T1000 (cell line): ENCODE results near the gene CHKB.
"Not testable (repeated sequence)": the region's sequence is repeated elsewhere in the genome, so short reads cannot be mapped to it uniquely, and the experiment has no call there.

Experiments
- DNase-seq: peaks from one replicate; lab custom pipeline; 2025; ENCODE audit warnings: mixed read lengths; lab: John Stamatoyannopoulos, UW

Gene CHKB, protein sequence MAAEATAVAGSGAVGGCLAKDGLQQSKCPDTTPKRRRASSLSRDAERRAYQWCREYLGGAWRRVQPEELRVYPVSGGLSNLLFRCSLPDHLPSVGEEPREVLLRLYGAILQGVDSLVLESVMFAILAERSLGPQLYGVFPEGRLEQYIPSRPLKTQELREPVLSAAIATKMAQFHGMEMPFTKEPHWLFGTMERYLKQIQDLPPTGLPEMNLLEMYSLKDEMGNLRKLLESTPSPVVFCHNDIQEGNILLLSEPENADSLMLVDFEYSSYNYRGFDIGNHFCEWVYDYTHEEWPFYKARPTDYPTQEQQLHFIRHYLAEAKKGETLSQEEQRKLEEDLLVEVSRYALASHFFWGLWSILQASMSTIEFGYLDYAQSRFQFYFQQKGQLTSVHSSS

DNA sequence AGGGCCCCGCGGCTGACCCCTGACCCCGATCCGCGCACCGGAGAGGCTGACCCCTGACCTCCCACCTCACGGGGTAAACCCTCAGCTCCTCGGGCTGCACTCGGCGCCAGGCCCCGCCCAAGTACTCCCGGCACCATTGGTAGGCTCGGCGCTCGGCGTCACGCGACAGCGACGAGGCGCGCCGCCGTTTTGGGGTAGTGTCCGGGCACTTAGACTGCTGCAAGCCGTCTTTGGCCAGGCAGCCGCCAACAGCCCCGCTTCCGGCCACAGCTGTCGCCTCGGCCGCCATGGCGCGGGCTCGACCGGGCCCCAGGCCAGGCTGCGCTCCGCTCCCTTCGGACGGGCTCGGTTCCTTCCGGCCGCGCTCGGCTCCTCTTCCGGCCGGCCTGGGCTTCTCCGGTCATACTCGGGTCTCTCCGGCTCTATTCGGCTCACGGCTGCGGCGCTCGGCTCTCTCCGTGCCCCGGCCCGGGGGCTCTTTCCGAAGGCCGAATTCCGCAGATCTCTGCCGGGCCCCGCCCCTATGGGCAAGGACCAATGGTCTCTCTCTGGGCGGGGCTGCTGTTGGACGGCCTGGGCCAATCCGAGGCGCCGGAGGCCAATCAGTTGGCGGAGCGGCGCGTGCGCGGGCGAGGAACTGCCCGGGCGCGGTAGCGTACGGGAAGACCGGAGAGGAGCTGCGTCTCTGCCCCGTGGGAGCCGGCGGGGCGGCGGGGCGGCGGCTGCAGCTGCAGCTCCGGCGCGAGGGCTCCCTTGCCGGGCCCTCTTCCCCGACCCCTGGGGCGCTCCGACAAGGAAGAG is at the start of gene CHKB:
Gene CHKB (minus strand): TSS at position 357 of the 801 bp plus-strand sequence. CDS start 68 bp downstream, at position 289.
- DNase-seq, result peak; percentile 92

DNA sequence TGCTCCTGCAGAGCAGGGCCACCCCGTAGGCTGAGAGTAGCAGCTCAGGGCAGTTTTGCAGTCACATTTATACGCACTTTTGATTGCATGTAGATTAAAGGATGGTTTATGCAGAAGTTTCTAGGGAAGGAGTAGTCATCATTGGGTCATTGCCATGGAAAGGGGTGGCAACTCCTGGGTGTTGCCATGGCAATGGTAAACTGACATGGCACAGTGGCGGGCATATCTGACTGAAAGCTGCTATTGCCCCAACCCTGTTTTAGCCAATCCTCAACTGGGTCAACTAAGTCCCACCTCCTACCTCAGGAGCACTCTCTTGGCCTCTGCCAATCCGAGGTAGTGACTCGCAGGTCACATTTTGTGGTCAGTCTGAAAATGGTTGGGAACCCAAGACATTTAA is 47.7 kb upstream of the CHKB start:
- no peak for DNase-seq

DNA sequence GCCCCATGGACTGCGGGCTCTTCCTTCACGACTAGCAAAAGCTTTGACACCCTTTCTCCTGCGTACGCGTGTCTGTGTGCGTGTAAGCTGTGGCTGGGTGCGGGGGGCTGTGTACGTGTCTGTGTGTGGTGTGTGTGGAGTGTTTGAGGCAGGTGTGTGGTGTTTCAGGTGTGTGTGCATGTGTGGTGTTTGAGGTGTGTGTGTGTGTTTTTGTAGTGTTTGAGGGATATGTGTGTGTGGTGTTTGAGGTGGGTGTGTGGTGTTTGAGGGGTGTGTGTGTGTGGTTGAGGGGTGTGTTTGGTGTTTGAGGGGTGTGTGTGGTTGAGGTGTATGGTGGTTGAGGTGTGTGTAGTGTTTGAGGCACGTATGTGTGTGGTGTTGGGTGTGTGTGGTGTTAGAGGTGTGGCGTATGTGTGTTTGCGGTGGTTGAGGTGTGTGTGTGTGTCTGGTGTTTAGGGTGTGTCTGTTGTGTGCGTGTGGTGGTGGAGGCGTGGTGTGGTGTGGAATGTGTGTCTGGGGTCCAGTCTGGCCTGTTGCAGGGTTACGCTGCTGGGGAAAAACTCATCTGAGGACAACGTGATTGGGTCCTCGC is 46.0 kb upstream of the CHKB start:
- no peak for DNase-seq

DNA sequence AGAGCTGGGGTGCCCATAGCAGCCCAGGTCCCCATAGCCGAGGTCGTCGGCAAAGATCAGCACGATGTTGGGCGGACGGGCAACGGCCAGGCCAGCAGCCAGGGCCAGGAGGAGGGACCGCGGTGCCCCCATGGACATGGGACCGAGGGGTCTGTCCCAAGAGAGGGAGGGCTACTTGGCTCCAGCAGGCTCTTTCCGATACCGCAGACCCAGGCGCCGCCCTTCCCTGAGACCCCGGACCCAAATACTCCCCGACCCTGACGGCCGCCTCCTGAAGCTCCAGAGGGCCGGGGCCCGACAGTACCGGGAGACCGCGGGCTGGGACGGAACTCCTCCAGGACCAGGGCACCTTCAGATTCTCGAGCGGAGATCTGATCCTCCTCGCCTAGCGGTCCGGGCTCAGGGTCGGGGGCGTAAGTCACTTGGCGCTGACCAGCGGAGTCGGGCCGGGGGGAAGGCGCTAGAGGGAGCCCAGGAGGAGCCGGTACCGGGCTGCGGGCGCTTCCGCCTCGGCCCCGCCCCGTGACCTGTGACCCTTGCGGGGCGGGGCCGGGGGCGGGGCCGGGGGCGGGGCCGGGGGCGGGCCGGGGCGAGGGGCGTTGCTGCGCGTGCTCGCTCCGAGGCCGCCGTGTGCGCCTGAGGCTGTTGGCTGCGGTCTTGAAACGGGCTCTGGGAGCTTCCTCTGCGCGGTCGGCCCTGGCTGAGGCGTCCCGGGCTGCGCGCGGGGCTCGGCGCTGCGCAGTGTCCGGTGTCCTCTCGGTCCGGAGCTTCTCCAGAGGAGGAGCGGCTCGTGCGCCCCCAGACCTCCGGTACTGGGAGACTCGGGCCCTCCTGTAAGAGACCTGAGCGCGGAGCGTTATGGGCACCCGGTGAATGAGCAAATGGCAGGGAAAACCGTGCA is 45.2 kb upstream of the CHKB start, which contains the start of gene ARSA:
Gene ARSA (minus strand): TSS at position 511 of the 901 bp plus-strand sequence. CDS start 373 bp downstream, at position 138.
- DNase-seq, result peak; percentile 68

DNA sequence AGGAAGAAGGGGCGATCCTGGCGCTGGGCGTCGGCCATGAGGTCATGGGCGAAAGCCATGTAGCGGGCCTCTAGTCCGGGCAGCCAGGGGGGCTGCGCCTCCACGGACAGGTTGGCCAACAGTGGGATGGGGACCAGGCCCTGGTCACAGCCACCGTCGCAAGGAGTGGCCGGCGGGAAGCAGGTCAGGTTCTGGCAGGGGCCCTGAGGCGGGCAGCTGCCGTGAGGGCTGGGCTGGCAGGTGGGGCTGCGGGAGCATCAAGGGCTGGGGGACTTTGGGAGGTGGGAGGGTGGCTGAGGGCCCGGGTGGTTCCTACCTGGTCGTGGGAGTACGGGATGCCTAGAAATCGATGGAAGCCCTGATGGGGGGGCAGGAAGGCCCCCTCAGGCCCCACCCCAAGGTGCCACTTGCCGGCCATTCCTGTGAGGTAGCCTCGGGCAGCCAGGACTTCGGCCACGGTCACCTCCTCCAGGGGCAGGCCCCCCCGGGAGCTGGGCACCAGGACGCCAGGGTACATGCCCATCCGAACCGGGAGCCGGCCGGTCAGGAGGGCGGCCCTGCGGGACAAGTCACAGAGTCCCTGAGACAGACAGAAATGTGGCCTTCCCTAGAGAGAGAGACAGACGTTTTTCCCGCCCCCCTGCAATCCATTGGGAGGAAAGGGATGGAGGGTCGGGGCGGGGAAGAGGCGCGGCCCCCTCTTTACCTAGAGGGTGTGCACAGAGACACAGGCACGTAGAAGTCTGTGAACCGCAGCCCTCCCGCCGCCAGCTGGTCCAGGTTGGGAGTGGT is 44.4 kb upstream of the CHKB start:
- DNase-seq, result no peak

DNA sequence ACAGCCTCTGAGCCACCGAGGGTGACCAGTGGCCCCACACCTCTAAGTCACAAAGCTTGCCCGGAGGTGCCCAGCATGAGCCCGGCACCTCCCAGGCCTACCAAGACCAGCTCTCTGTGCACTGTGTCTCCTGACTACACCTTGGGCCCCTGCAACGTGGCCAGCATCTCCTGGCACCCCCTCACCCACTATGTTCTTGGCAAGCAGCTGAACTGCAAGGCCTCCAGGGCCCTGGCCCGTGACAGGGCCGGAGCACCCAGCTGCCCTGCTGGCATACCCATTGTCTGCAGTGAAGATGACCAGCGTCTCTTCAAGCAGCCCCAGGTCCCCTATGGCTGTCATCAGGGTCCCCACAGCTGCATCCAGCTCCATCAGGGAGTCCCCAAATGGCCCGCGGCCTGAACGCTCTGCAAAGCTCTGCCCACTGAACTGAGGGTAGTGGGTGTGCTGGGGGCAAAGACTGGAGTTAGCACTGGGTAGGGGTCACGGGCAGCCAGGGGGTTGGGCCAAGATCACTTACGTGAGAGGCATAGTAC is 43.7 kb upstream of the CHKB start:
- DNase-seq, result no peak

DNA sequence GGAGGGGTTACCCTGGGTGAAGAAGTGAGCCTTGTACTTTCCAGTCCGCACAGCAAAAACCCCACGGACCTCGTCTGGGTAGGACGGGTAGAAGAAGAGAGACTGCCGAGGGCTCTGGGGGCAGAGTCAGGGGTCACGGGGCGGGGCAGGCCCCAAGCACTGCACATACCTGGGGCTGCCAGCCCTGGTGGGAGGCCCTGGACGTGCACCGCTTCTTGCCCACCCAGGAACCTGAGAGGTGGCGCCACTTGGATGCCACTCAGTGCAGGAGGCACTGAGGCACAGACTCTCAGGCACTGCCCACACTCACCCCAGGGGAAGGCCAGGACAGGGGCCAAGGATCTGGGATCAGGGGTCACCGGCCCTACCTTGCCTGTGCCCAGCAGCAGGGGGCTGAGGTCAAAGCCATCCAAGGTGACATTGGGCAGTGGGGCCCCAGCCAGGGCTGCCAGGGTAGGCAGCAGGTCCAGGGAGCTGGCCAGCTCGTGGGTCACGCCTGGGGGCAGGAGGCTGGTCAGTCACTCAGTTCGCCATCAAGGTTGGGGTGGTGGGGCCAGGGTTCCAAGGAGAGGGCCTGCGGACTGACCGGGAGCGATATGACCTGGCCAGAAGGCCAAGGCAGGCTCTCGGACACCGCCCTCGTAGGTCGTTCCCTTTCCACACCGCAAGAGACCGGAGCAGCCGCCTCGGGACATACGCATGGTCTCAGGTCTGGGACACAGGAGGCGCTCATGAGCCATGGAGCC is 43.1 kb upstream of the CHKB start:
- DNase-seq, result no peak

DNA sequence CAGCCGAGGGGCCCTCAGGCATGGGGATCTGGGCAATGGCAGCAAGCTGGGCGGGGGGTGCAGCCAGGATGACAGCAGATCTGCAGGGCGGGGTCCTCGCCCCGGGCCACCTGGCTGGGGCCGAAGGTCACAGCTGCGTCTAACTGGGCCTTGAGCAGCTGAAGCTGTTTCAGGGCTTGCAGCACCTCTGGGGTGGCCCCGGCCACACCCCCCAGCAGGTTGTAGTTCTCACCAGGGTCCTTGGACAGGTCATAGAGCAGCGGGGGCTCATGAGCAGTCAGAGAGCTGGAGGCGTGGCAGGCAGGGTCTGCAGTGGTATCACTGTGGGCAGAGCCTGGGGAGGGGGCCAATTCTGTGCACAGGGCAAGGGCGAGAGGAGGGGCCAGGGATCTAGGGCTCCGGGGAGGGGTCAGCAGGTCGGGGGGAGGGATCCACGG is 42.5 kb upstream of the CHKB start:
- no peak for DNase-seq

DNA sequence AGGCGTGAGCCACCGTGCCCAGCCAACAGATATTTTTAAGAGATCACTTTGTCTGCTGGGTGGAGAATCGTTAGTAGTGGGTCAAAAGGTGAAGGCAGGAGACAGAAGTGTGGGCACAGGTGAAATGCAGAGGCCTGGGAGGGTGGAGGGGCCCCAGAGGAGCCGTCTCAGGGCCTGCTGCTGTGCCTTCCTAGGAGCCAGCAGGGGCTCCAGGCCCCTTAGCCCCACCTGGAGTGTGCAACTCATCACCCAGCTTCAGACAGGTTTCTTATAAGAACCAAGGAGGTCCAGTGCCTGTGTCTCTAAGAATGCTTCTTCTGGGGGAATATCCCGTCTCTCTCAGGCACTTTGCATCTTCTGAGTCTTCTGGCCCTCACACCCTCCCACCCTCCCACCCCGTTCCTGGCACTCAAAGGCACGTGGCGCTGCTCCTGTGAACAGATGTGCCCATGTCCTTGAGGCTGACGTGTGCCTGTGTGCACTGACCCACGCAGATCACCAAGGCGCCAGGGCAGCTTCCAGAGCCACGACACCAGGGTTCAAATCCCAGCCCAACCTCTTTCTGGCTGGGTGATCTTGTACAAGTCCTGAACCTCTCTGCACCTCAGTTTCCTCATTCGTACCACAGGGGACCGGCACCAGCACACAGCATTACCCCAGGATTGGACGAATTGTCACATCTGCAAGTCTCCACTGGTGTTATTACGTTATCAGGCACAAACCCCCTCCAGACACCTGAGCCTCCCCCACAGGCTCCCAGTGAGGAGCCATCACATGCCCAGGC is 41.9 kb upstream of the CHKB start:
- no peak for DNase-seq

DNA sequence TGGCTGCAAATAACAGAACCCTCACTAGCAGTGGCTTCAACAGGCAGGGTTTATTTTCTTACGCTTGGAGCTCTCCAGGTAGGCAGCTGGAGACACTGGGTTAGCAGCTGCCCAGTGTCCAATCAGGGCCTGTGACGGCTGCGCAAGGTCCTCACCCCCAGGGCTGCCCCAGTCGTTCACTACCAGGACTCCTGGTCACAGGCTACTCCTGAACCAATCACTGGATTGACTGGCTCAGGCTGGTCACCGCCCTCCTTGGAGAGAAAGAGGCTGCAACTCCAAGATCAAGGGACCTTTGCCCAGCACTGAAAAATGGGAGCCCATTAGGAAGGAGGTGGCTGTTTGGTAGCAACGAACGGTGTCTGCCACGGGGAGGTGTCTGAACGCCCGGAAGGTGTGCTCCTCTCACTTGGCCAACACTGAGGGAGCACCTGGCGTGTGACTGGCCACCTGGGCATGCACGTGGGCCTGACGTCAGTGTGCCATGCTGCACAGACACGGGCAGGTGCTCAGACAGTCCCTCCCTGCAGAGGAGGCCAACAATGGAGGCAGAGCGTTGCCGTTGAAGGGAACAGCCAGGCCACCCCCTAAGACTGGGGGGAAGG is 40.2 kb upstream of the CHKB start:
- DNase-seq, result no peak

DNA sequence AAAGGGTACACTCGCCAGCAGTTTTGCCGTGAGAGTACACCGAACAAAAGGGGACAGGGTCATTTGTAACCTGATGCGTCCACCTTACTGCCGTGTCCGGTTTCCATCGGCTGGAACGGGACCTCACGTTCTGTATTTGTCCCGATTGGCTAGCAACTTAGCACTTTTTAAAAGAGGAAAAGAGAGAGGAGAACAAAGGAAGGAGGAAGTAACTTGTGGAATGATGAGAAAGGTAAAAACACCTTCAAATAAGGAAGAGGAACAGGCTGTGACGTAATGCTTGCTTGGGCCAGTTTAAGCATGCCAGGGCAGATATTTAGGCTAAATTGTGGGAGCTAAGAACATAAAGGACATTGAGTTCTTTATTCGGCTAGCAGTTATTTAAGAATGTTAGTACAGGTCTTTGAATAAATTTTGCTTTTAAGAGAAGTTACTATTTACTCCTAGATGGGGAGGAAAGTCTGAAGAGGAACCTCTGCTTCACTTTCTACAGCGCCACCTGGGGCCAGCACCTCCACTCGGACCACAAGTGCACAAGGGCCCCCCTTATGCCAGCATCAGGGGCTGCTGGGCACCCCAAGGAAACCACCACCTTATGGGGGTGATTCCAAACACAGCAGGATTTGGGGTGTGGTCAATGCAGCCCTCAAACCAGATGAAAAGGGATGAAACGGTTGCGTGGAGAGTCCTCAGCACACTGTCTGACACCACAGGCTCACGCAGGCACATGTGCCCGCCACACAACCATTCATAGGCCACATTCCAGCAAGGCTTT is 39.5 kb upstream of the CHKB start:
- DNase-seq, result no peak

DNA sequence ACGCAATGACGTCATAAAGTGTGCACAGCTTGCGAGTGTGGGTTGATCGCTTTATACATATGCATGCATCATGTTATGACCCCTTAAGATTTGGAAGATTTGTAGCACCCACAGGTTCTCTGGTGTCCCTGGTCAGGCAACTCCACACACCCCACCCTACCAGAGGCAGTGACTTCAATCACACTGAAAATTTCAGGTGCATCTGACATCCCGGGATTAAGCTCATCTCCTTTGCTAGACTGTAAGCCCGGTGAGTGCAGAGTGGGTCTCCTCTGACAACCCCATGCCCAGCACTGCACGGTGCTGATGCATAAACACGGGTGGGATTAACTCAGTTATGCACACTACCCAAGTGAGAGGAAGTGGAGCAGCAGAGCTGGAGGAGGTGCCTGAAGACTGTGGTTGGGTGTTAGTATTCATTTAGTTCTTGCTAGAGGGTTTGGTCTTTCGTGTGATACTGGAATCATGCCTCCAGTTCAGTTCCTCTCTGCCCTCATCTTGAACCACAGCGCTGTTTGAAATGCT is 38.8 kb upstream of the CHKB start:
- DNase-seq, result no peak

DNA sequence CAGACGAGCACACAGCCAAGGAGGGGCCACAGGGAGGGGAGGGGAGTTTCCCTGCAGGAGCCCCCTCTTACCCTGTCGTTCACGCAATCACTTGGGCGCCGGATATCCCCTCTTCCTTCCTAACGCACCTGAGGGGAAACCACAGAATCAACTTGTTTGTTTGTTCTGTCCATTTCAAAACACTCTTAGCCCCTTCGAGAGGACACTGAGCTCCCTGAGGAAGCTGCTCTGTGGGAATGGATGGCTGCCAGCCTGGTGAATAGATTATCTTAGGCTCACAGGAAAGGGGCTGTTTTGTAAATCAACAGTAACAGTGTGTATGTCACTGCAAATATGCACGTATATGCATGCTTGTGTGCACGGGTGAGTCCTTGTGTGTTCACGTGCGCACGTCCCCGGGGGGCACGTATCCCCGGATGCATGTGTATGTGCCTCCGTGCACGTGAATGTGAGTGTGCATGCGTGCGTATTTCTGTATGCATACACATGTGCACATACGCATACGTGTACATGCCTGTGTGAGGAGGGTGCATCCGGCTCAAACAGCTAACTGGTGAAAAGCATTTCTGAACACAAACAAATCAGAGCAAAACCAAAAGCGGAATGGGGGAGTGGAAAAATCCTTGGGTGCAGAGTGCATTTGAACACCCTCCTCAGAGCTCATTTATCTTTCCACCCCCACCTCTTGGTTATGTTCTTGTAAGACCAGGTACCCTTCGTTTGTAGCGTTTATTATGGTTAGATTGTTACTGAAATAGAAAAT is 38.1 kb upstream of the CHKB start:
- no peak for DNase-seq

DNA sequence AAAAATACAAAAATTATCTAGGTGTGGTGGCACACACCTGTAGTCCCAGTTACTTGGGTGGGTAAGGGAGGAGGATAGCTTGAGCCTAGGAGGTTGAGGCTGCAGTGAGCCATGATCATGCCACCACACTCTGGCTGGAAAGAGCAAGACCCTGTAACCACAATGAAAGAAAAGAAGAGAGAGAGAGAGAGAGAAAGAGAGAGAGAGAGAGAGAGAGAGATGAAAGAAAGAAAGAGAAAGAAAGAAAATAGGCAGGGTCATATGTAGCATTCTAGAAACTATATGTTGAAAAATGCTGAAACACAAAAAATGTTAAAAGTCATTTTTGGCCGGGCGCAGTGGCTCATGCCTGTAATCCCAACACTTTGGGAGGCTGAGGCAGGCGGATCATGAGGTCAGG is 31.6 kb upstream of the CHKB start:
- not testable (repeated sequence) for DNase-seq

DNA sequence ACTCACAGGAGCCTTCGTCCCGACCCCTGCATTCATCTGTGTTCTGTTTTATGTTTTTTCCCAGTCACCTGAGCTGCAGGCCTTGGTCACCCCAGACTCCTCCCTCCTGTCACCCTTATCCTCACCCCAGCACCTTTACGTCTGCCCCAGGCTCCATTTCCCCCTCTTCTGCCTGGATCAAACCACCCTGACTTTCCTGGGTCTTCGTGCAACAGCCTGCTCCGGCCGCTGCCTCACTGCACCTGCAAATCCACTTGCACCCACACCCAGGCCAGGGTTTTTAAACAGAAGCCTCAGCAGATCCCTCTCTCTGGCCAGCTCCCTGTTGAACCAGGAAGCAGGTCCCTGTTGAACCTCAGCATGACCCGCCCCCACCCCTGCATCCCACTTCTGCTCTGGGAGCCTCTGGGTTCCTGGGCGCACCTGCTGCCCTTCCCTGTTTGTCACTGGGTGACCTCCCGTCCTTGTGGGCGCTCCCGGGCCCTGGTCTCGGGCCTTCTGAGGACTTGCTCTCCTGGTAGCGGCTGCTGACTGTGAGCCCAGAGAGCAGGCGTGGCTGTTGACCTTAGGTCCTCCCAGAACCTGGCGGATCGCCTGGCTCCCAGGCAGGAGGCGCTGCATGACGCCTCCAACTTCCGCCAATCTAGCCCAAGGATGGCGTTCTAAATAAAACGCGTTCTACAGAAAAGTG is 30.8 kb upstream of the CHKB start:
- no peak for DNase-seq
